ENCODE data around the gene DNM3. TPM values are rescaled to one million over a fixed set of nuclear protein-coding genes. Genes with fewer than 3 reads are reported as not detected.
"Not testable (repeated sequence)": the region's sequence is repeated elsewhere in the genome, so short reads cannot be mapped to it uniquely, and the experiment has no call there.

The DNM3 gene
- total and polyA plus RNA-seq, 2 of the 8 experiments (the other 6 are each of a cell fraction or from before 2014, with no cell fraction given), result 2.0 to 8.5 TPM

DNA sequence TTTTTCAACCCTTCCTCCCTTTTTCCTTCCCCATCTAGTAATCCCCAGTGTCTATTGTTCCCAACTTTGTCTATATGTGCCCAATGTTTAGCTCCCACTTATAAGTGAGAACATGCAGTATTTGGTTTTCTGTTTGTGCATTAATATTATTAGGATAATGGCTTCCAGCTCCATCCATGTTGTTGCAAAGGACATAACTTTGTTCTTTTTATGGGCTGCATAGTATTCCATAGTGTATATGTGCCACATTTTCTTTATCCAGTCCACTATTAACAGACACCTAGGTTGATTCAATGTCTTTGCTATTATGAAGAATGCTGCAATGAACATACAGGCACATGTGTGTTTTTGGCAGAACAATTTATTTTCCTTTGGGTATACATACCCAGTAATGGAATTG, 458.2 kb downstream of the DNM3 start:
- no peak overlapping the region for H4K91ac ChIP-seq (replicated peaks; ENCODE audit: insufficient read length, low read length)
- ChIA-PET POLR2A (ENCODE audit: partially characterized antibody) (no interaction called here), CTCF (ENCODE audit: partially characterized antibody) (no interaction called here)
- no peak overlapping the region for H3K23ac ChIP-seq (ENCODE audit: insufficient read length)
- H2BK15ac ChIP-seq (ENCODE audit: low read length), result no peak overlapping the region
- DNase-seq (ENCODE audit: low read depth in 1 of 2, low spot score in 2 of 2), result no peak
- no peaks in the 10 kb centered on the region for H3K27me3 ChIP-seq (replicated peaks in 1 of 4; ENCODE audit: control insufficient read depth in 3 of 4, extremely low read depth in 1 of 4, insufficient read depth in 3 of 4, low read length in 3 of 4)
- H2BK20ac ChIP-seq (ENCODE audit: low read length), result no peak overlapping the region
- no peaks in the 10 kb centered on the region; a peak in 1 of 8 replicates for H3K36me3 ChIP-seq (ENCODE audit: control insufficient read depth in 2 of 4, insufficient read depth in 4 of 4, low read length in 3 of 4)
- no peak for TF ChIP-seq SP2 (IDR thresholded peaks at IDR 0.05; ENCODE audit: low read length)
- TF ChIP-seq, protein P1, sequence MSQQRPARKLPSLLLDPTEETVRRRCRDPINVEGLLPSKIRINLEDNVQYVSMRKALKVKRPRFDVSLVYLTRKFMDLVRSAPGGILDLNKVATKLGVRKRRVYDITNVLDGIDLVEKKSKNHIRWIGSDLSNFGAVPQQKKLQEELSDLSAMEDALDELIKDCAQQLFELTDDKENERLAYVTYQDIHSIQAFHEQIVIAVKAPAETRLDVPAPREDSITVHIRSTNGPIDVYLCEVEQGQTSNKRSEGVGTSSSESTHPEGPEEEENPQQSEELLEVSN (IDR thresholded peaks at IDR 0.05), result no peak
- H3K4me3 ChIP-seq (ENCODE audit: extremely low read depth in 1 of 4, insufficient read depth in 2 of 4, low read depth in 3 of 4, low read length in 4 of 4), result no peak overlapping the region
- no peak overlapping the region for H3K56ac ChIP-seq (replicated peaks; ENCODE audit: insufficient read length, low read depth, low read length)
- H3K79me2 ChIP-seq (ENCODE audit: control insufficient read depth in 1 of 2, insufficient read depth in 2 of 2, low read length in 2 of 2), result no peaks in the 10 kb centered on the region
- H2AFZ ChIP-seq (ENCODE audit: low read length), result no peak overlapping the region
- H2BK5ac ChIP-seq (ENCODE audit: low read depth, low read length), result no peak overlapping the region
- FAIRE-seq, result no peak
- H3K18ac ChIP-seq (ENCODE audit: extremely low read depth, low read length), result no peak overlapping the region
- no peak overlapping the region for H4K8ac ChIP-seq (ENCODE audit: extremely low read depth, insufficient read depth, low read length)
- H3K79me1 ChIP-seq (ENCODE audit: low read depth, low read length), result no peaks in the 10 kb centered on the region
- H2AK5ac ChIP-seq (ENCODE audit: low read depth, low read length), result no peak overlapping the region
- H2BK12ac ChIP-seq (ENCODE audit: low read depth, low read length), result no peak overlapping the region
- no peak overlapping the region for H3K14ac ChIP-seq (ENCODE audit: insufficient read length)
- H4K5ac ChIP-seq (ENCODE audit: insufficient read length, low read depth, low read length), result no peak overlapping the region
- H3K4ac ChIP-seq (replicated peaks; ENCODE audit: insufficient read length, low read depth, low read length), result no peak overlapping the region
- H4K20me1 ChIP-seq (replicated peaks in 1 of 2; ENCODE audit: control insufficient read depth in 1 of 2, insufficient read depth in 2 of 2, low read length in 2 of 2), result no peaks in the 10 kb centered on the region
- no peak overlapping the region for H3K4me2 ChIP-seq (ENCODE audit: insufficient read depth in 1 of 2, low read depth in 2 of 2, low read length in 2 of 2)
- H3K9ac ChIP-seq (replicated peaks in 1 of 4; ENCODE audit: extremely low read depth in 1 of 4, low read depth in 3 of 4, low read length in 3 of 4), result no peak overlapping the region
- H3K27ac ChIP-seq (ENCODE audit: low read depth, low read length), result no peak overlapping the region
- peaks cover 15 to 20% of the 10 kb centered on the region in 2 experiments for H3K9me3 ChIP-seq (ENCODE audit: insufficient read depth in 2 of 2, low read depth in 1 of 2, low read length in 1 of 2)
- H3K4me1 ChIP-seq (replicated peaks in 1 of 4; ENCODE audit: control insufficient read depth in 3 of 4, insufficient read depth in 4 of 4, low read length in 3 of 4), result no peaks in the 10 kb centered on the region
- no peak overlapping the region for H2BK120ac ChIP-seq (replicated peaks; ENCODE audit: low read depth, low read length)
- no peaks in the 10 kb centered on the region for H3K23me2 ChIP-seq (ENCODE audit: low read depth, low read length)

DNA sequence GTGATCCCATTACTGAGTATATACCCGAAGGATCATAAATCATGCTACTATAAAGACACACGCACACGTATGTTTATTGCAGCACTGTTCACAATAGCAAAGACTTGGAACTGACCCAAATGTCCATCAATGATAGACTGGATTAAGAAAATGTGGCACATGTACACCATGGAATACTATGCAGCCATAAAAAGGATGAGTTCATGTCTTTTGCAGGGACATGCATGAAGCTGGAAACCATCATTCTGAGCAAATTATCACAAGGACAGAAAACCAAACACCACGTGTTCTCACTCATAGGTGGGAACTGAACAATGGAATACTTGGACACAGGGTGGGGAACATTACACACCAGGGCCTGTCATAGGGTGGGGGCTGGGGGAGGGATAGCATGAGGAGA, 466.2 kb downstream of the DNM3 start:
- H3K14ac ChIP-seq (ENCODE audit: insufficient read length); H3K9ac ChIP-seq (replicated peaks in 1 of 4; ENCODE audit: extremely low read depth in 1 of 4, low read depth in 3 of 4, low read length in 3 of 4); H3K27me3 ChIP-seq (replicated peaks in 1 of 4; ENCODE audit: control insufficient read depth in 3 of 4, extremely low read depth in 1 of 4, insufficient read depth in 3 of 4, low read length in 3 of 4); H4K20me1 ChIP-seq (replicated peaks in 1 of 2; ENCODE audit: control insufficient read depth in 1 of 2, insufficient read depth in 2 of 2, low read length in 2 of 2); H4K8ac ChIP-seq (ENCODE audit: extremely low read depth, insufficient read depth, low read length); H3K36me3 ChIP-seq (ENCODE audit: control insufficient read depth in 2 of 4, insufficient read depth in 4 of 4, low read length in 3 of 4); H4K5ac ChIP-seq (ENCODE audit: insufficient read length, low read depth, low read length); H3K79me1 ChIP-seq (ENCODE audit: low read depth, low read length); H2AK5ac ChIP-seq (ENCODE audit: low read depth, low read length); H3K27ac ChIP-seq (ENCODE audit: low read depth, low read length); H3K18ac ChIP-seq (ENCODE audit: extremely low read depth, low read length); CTCF ChIA-PET (ENCODE audit: partially characterized antibody); H2BK15ac ChIP-seq (ENCODE audit: low read length); H3K9me3 ChIP-seq (ENCODE audit: insufficient read depth in 2 of 2, low read depth in 1 of 2, low read length in 1 of 2); H2BK12ac ChIP-seq (ENCODE audit: low read depth, low read length); H3K79me2 ChIP-seq (ENCODE audit: control insufficient read depth in 1 of 2, insufficient read depth in 2 of 2, low read length in 2 of 2); H3K4me1 ChIP-seq (replicated peaks in 1 of 4; ENCODE audit: control insufficient read depth in 3 of 4, insufficient read depth in 4 of 4, low read length in 3 of 4); H2AFZ ChIP-seq (ENCODE audit: low read length); H4K91ac ChIP-seq (replicated peaks; ENCODE audit: insufficient read length, low read length); H2BK20ac ChIP-seq (ENCODE audit: low read length); H3K4ac ChIP-seq (replicated peaks; ENCODE audit: insufficient read length, low read depth, low read length); FAIRE-seq; DNase-seq (ENCODE audit: low read depth in 1 of 2, low spot score in 2 of 2); H2BK5ac ChIP-seq (ENCODE audit: low read depth, low read length); H3K23ac ChIP-seq (ENCODE audit: insufficient read length); H2BK120ac ChIP-seq (replicated peaks; ENCODE audit: low read depth, low read length); H3K56ac ChIP-seq (replicated peaks; ENCODE audit: insufficient read length, low read depth, low read length); POLR2A ChIA-PET (ENCODE audit: partially characterized antibody); H3K23me2 ChIP-seq (ENCODE audit: low read depth, low read length); H3K4me3 ChIP-seq (ENCODE audit: extremely low read depth in 1 of 4, insufficient read depth in 2 of 4, low read depth in 3 of 4, low read length in 4 of 4); H3K4me2 ChIP-seq (ENCODE audit: insufficient read depth in 1 of 2, low read depth in 2 of 2, low read length in 2 of 2): not testable (repeated sequence)
- WGBS, 2 experiments (ENCODE audit: extremely low coverage in 1 of 2, insufficient coverage in 1 of 2, insufficient read length in 1 of 2, insufficient replicate concordance in 2 of 2, low coverage in 1 of 2, low lambda C conversion rate in 2 of 2, missing lambda C conversion rate in 1 of 2), result 92% methylated on average over 4 of the region's 4 CpGs; no CpG with 5 or more reads in 1 of the 2 experiments

Measured in H1 (cell line).